Fibroblast of gingiva (primary cell): ENCODE measurements around the gene FHL2.
A peak's percentile ranks its signal among the peaks of the same experiment; 100 is the strongest.
"Not testable (repeated sequence)": the region's sequence is repeated elsewhere in the genome, so short reads cannot be mapped to it uniquely, and the experiment has no call there.

Source experiments
- DNase-seq: peaks from one replicate; pipeline ENCODE4 v3.0.0-alpha.2; 2011; ENCODE audit warnings: low read depth

FHL2 gene, protein sequence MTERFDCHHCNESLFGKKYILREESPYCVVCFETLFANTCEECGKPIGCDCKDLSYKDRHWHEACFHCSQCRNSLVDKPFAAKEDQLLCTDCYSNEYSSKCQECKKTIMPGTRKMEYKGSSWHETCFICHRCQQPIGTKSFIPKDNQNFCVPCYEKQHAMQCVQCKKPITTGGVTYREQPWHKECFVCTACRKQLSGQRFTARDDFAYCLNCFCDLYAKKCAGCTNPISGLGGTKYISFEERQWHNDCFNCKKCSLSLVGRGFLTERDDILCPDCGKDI

DNA sequence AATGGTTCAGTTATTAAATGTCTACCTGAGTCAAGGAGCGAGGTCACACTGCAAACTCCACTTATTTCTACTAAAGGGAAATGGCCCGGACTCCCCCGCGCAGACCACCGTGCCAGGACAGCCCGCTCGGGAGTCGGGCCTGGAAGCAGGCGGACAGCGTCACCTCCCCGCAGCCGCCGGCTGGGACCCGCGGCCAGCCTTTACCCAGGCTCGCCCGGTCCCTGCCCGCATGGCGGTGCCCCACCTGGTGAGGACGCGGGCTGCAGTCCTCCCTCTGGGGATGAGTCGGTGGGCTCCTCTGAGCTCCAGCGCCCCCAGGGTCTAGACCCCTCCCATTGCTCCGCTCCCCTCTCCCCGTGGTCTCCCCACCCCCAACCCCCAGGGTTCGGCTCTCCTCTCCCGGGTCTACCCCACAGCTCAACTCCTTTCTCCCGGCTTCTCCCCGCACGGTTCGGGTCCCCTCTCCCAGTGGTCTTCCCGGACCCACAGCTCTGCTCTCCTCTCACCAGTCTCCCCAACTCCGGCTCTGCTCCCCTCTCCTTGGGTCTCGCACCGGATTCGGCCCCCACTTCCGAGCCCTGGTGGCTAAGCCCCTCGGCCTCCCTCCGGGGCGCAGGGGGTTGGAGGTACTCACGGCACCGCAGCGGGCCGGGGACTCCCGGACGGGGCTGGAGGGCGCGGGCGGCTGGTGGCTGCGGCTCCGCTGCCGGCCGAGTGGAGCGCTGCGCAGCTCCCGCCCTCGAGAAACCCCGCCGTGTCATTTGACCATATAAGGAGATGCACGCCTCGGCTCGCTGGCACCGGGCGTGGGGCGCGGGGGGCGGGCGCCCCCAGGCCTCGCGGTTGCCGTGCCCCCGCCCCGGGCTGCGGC lies at the start of gene FHL2:
FHL2 (minus strand) TSS at position 716 of the 871 bp plus-strand sequence. CDS start 12,535 bp downstream, outside the sequence.
- DNase-seq, result peak; percentile 80

DNA sequence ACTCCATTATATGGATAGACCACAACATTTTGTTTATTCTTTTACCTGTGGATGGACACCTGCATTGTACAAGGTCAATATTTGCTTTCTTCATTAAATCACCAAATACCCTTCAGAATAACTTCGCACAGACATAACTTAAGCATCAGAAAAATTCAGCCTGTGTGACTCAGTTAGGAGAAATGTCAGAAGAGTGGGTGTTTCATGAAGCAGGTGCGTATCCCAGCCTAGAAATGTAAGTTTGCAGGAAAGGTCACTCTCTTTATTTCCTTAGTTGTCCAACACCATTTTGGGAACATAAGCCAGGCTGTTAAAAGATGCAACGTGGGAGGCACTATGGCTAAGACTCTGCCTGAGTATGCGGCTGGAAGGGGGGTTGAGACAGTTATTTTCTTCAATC lies 48.6 kb upstream of the FHL2 start:
- no peak for DNase-seq

DNA sequence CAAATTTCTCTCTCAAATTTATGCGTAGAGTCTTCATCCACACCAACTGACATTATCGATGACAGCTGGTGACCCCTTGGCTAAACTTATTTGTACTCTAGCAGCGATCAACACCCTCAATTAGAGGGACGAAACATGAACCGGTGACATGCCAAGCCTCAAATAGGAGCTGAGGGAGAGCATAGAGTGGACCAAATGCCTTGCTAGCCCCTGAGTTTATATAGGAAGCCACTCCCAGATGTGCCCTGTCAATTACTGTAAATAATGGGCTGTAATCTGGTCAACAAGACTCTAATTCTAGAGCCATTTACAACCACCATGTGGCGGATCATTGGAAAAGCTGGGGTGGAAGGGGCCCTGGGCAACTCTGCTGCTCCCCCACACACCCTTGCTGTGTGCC lies 47.6 kb upstream of the FHL2 start:
- DNase-seq, result no peak

DNA sequence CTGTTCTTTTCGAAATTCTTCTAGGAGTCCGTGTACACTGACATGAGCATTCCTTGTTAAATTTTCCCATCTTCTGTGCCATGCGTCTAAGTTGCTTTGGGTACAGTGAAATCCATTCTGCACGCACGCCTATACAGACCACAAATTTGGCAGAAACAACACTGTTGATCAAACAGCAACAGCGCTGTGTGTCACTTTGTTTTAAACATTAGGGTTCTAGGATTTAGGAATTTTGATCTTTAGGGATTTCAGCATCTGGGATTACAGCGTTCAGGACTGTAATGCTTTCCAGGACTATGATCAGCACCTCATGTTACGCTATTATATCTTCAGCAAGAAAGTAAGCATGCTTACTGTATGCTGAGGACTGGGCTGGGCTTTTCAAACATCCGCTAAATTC lies 47.1 kb upstream of the FHL2 start:
- DNase-seq, result peak; percentile 22

DNA sequence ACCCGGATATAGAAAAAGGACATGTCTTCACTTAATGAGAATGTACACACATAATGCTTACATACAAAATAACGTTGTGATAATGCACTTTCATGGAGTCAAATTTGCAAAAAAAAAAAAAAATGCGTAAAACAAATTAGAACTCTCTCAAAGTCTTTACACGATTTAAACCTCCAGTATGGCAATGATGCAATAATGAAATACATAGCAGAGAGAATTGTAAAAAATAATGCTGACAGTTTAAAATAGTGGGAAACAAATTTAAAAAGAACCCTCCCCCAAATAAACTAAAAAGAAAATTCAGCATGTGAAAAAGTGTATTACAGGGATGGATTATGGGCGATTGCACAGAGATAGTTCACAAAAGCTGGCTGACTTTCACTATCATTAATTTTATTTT lies 46.6 kb upstream of the FHL2 start:
- no peak for DNase-seq

DNA sequence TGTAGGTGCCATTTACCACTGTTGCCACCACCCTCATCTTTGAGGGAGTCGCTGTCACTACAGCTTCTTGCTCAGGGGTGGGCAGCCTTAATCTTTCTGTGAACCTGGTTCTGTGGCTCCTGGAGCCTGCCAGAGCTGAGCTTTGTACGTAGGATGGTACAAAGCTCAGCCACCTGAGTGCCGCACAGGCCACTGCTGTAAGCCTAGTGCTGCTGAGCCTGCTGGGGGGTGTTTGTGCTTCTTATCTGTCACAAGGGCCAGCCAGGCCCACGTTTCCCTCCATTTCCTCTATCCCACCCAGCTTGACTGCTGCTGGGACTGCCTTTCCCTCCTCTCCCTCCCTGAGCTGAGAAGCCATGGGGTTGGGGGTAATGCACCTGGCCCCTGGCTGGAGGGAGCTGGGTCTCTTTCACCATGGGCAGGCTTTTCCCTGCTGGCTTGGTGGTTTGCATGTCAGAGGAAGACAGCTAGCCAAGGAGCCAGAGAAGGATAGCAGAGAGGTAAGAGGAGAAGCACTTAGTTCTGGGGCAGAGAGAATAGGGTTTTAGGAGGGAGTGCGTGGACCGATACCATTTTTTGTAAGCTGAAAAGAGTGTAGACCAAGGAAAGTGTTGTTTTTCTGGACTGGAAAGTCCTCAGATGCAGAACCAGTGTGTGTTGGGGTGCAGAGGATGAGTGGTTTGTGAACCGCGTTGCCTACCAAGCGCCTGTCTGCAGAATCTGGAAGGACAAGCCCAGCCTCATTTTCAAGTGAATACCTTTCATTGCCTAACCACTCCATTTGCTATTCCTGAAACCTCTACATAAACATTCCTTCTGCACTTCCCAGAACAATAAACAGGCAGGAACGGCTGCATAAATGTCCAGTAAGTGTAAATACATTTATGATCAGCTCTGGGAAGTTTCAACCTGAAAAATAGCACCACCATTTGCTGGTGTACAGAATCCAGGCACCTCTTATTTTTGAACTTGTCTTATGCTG lies 45.1 kb upstream of the FHL2 start:
- DNase-seq, result no peak

DNA sequence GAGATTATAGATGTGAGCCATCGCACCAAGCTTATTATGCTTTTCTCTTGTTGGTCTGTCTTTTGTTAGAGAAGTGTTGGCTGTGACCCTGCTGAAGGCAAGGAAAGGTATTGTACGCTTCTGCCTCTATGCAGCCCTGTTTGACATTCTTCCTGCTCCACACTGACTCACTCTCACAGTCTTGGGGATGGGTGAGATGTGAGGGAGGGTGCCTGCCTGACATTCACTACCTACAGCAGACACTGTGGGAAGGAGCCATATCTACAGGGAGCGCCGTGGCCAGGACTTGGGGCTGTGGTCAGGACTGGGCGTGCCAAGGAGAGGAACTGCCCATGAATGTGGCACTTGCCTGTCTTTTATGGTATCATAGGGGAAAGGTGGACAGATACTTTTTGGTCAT lies 43.9 kb upstream of the FHL2 start:
- no peak for DNase-seq

DNA sequence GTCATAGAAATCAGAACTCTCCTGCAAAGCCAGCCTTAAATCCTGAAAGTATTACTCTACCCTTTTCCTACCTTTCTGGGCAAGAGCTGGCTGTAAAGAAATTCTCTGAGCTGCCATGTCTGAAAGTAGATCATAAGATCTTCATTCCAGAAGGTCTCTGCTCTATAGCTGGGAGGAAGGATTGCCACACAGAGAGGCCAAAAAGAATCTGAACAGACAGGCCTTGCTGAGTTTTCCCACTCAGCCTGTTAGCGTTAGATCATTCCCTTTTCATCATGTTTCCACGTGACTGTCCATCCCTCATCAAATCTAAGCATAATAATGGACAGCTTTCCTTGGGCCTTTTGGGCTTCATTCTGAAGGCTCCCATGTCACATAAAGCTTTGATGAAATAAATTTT lies 43.2 kb upstream of the FHL2 start:
- DNase-seq, result no peak

DNA sequence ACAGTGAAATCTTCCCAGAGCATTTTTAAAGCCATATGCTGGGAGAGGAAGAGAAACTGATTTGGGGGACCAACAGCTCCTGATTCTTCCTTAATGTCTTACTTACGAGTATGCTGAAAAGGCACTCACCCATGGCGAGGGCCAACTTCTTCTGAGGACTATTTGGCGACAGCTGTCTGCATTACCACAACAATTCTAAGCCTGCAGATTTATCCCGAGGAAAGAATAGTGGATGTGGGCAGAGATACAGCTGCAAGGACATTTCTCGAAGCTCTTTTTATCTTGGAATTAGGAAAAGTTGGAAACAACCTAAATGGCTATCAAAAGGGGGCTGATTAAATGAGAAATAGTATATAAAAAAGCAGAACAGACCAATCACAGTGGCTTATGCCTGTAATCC lies 40.3 kb upstream of the FHL2 start:
- no peak for DNase-seq

DNA sequence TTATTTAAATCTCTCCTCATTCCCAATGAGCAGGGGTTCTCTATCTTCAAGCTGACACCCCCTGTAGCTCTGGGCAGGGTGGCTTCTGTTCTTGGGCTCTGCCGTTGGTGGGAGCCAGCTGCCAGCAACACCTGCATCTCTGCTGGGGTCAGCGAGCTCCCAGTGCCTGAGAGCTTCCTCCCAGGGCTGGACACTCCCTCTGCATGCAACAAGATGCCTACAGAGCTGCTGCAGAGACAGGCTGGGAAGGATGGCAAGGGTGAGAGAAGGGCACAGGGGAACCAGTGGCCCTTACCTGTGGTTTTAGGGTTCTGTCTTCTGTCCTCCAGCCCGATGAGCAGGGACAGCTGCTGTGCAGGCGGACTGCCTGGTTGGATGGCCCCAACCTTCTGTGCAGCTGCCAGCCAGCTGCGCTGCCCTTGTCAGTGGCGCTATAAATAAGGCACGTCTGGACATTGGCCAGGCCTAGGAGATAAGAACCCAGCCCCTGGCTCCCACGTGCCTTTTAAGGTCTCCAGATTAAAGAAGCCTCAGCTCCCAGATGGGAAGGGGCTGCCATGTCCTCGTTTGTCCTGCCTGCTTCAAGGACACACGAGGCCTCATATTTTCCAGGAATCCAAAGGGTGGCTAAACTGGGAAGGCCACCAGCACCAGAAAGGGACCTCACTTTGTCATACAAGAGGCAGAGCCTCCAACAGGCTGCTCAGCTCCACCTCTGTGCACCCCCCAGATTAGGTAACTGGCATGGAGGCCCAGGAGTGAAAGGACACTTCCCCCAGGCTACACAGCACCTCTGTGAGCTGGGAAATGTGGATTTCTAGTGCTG lies 39.5 kb upstream of the FHL2 start:
- DNase-seq, result no peak

DNA sequence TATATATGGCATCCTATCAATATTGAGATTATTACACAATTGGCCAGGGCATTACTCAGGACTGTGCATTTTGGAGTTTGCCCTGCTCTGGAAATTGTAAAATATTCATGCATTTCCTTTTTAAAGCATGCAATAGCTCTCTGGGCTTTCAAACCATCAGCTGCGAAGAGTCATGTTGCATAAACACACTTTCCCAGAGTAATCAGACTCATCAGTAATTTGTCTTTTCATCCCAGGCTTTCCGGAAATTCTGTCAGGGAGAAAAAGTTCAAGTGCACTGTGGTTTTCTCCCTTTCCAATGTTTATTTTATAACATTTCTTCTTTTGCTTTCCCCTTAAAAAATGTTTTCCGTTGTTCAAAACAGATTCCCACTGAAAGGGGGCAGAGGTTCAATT lies 38.9 kb upstream of the FHL2 start:
- DNase-seq, result peak; percentile 76

DNA sequence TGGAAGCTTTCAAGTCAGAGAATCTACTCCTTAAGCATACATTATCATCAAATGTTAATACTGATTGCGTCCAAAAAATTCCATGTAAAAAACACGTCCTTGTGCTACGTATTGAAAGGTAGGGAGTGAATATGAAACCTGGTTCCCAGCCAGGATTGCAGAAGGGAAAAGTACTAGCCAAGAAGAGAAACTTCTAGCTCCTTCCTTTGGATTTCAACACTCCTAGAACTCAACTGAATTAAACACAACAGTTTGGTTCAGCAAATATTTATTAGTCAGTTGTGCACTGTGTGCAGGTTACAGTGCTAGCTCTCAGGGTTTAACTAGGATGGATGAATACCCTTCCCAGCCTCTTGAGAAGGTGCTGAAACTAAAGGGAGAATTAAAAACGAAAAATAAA lies 33.9 kb upstream of the FHL2 start:
- DNase-seq, result peak; percentile 35

DNA sequence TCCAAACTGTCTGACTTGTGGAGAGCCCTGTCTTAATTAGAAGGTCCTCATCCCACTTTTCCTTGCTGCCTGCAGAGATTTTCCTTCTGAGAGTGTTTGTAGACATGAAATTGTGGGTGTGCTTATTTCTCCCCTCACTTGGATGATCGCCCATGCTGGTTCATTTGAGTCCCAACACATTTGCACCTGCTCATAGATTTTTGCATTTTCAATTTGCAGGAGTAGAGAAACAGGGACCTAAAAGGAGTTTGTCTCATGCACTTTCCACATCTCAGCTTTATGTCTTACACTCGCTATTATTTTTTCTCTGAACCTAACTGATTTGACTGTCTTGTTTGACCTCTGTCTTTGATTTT lies 33.2 kb upstream of the FHL2 start:
- DNase-seq, result no peak

DNA sequence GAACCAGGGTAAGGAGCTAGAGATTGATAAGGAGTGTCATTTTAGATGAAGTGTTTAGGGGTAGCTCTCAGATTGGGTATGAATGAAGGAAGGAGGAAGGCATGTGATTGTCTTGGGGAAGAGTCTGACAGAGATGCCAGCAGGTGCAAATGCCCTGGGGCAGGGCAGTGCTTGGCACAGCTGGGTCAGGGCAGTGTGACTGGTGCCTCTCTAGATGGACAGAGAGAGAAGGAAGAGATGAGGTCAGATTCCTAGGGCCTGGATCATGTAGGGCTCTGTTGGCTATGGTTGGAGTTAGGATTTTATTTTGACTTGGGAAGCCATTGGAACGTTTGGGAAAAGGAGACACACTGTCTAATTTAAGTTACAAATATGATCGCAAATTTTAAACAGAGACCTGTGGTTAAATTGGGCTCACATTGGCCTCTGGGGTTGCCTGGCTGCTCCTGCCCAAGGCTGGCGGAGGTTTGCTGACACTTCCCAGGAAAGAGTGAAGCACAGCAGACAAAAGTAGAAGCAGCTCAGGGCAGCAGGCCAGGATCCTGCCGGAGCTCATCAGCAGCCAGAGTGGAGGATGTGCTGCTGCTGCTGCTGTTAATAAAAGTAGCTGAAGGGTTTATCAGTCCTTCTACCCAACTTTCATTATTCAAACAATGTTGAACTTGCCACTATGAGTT lies 32.7 kb upstream of the FHL2 start:
- DNase-seq, result peak; percentile 29

DNA sequence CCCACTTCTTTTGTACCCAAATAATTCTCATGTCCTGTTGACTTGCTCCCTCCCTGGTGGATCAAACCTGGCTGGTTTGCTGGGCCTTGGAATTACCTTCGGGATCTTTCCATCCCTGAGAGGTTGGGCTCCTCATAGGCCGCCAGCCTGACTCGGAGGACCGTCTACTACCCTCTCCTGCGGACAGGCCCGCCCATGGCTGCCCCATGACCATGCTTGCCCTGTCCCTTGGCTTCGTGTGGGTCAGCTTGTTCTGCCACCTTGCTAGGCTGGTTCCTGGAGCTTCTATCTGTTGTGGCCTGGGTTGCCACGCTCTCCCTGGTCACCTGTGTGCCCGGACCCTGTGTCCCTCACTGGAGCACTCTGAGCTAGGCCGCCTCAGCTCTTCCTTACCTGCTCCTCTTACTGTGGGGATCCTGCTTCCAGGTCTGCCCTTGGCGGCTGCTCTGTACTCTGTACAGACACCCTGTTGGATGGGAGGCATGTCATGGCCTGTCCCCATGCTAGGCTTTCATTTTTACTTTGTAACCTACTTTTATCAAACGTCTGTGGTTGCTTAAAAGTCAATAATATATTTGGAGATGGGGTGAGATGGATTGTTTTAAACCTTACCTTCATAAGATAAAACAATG lies 29.7 kb upstream of the FHL2 start:
- DNase-seq, result no peak

DNA sequence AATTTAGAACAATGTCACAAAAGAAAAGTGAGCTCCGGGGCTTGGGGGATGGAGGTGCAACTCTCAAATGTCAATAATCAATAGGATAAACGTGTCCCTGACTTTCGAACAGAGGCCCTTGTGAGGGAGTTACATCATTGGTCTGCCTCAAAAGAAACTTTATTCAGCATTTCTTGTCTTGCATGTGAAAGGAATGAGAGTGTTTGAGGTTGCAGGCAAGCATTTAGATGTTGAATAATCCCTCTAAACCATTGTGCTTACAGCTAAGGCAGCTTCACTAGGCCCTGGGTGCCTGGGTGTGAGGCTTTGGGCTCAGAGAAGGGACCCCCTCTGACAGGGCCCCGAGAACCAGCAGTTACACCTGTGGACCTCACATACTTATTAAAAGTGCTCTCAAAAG lies 28.6 kb upstream of the FHL2 start:
- DNase-seq, result no peak

DNA sequence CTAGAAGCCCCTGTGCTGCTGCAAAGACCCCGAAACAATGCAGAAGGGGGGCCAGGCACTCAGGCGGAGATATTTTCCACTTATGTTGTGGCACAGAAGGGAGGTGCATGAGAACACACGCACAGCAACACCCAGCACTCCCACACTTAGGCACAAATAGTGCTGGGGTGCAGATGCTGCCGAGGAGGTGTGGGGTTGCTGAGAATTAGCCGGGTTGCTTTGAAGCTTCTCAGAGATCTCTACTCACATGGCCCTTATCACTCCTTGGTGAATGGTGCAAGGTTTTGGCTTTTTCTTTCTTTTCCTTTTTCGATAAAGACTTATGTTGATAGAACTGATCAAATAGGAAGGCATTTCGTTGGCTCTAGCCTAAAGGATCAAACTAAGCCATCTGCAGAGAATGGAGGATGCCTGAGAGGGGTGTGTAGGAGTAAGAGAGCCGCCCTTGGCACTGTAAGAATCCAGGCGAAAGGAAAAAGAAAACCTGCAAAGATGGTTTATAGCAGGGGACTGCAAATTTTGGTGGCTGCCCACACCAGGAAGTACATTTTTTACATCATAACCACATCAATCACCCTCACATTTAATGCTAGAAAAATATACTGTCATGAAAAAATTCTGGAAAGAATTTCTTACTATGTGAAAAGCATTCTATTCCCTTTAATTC lies 27.9 kb upstream of the FHL2 start:
- DNase-seq, result no peak

DNA sequence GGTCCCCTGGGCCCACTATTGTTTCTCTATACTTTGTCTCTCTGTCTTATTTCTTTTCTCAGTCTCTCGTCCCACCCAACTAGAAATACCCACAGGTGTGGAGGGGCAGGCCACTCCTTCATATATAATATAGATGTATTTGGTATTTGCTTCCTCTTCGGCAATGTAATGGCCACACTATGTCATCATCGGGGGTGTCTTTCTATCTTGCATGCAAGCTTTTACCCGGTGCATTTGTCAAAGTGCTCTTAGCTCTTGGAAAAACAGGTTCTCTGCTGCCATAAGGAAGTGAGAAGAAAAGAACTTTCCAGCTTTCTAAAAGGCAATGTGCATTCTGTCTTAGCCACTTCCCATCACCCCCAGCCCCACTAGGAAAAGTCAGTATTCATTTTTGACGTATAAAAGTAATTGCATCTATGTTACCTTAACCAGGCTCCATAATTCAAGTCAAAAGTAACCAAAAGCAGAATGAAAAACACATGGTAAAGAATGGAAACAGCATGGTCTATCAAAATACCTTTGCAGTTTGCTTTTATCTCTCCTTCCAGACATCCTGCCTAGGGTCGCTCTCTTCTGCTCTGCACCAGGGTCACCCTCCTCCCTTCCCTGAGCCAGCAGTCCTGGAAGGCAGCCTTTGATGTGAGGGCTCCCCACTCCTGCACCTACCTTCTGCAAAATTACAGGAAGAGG lies 27.2 kb upstream of the FHL2 start:
- DNase-seq, result no peak

DNA sequence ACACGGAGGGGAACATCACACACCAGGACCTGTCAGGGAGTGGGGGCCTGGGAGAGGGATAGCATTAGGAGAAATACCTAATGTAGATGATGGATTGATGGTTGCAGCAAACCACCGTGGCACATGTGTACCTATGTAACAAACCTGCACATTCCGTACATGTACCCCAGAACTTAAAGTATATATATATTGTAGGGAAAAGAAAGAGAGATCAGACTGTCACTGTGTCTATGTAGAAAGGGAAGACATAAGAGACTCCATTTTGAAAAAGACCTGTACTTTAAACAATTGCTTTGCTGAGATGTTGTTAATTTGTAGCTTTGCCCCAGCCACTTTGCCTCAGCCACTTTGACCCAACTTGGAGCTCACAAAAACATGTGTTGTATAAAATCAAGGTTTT lies 26.0 kb upstream of the FHL2 start:
- DNase-seq, result not testable (repeated sequence)
